ENCODE results near the gene ALKBH8.

DNA sequence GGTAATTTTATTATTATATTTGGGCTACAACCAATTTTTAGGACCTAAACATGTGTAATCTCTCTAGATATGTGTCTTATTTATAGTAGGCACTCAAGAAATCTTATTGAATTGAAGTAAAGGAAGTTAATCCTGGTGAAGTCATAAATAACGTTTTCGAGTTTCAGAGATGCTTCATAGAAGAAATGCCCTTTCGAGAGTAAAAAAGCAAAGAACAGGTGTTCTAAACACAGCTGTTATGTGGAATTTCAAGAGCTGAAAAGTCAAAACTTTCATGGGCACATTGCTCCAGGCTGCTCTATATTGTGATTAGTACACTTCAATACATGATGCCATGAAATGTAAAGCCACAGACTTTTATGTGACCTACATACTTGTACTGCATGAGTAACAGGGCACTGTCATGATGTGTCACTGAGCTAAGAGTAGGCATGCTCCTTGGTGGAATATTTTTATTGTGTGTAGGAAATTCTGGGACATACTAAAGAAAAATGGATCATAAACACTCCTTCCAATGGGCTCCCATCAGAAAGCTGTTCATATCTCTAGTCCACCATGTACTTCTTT lies 18.2 kb upstream of the ALKBH8 start:
- TF ChIP-seq, protein P1, sequence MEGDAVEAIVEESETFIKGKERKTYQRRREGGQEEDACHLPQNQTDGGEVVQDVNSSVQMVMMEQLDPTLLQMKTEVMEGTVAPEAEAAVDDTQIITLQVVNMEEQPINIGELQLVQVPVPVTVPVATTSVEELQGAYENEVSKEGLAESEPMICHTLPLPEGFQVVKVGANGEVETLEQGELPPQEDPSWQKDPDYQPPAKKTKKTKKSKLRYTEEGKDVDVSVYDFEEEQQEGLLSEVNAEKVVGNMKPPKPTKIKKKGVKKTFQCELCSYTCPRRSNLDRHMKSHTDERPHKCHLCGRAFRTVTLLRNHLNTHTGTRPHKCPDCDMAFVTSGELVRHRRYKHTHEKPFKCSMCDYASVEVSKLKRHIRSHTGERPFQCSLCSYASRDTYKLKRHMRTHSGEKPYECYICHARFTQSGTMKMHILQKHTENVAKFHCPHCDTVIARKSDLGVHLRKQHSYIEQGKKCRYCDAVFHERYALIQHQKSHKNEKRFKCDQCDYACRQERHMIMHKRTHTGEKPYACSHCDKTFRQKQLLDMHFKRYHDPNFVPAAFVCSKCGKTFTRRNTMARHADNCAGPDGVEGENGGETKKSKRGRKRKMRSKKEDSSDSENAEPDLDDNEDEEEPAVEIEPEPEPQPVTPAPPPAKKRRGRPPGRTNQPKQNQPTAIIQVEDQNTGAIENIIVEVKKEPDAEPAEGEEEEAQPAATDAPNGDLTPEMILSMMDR (IDR thresholded peaks at IDR 0.05; ENCODE audit: insufficient read depth, low read length, poor library complexity, severe bottlenecking), result no peak
- no peak for TF ChIP-seq EZH2phosphoT487 (conservative IDR thresholded peaks at IDR 0.05; ENCODE audit: low read length)
